ENCODE measurements around the gene TBCD. TPM values are rescaled to one million over a fixed set of nuclear protein-coding genes. Genes with fewer than 3 reads are reported as not detected.

The TBCD gene
- total RNA-seq, 2 experiments from 2014 or later: 87.8 to 145 TPM

DNA sequence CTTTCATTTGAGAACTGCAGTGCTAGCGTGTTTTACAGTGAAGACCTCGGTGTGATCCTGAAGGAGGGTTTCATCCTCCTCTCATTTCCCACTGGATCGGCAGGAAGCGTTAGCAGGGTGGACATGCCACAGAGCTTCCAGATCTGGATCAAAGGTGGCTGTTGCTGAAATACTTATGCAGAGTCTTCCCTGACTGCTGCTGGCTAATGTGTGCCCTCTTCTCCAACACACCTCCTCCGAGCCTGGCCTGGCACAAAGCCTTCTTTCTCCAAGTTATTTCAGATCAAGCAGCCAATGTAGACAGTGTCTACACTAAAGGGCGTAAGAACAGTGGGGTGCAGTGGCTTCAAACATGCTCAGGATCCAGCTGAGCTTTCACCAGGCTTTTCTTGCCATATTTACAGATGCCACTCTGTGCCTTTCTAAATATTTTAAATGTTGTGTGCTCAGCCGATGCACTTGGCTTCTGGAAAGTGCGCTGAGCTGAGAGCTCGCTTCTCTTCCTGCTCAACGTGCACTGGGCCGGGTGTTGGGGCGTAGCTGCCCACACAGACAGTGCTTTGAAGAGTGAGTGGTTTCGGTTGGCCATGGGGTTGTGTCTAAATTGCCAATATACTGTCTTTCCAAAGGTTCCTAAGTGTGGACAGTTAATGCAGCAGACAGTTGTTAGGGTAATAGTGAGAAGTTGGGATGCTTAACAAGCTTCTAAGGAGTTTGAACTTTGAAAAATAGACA is 85.9 kb downstream of the TBCD start:
- TF ChIP-seq, protein P1, sequence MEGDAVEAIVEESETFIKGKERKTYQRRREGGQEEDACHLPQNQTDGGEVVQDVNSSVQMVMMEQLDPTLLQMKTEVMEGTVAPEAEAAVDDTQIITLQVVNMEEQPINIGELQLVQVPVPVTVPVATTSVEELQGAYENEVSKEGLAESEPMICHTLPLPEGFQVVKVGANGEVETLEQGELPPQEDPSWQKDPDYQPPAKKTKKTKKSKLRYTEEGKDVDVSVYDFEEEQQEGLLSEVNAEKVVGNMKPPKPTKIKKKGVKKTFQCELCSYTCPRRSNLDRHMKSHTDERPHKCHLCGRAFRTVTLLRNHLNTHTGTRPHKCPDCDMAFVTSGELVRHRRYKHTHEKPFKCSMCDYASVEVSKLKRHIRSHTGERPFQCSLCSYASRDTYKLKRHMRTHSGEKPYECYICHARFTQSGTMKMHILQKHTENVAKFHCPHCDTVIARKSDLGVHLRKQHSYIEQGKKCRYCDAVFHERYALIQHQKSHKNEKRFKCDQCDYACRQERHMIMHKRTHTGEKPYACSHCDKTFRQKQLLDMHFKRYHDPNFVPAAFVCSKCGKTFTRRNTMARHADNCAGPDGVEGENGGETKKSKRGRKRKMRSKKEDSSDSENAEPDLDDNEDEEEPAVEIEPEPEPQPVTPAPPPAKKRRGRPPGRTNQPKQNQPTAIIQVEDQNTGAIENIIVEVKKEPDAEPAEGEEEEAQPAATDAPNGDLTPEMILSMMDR (conservative IDR thresholded peaks at IDR 0.05; ENCODE audit: low read length): no peak
- no peak for TF ChIP-seq EZH2phosphoT487 (IDR thresholded peaks at IDR 0.05; ENCODE audit: borderline replicate concordance, low read depth, low read length)
- no TSS peak for BruUV-seq (replicated peaks)
- Histone ChIP-seq H3K4me3 (ENCODE audit: low read depth, low read length, poor library complexity, severe bottlenecking) (no peak overlapping the region), H2AFZ (ENCODE audit: low read length) (no peak overlapping the region), H3K36me3 (ENCODE audit: insufficient read depth, low read length) (peaks cover 11% of the 10 kb centered on the region; the same call in 1 of the 2 replicates), H3K9me3 (ENCODE audit: low read length) (no peaks in the 10 kb centered on the region), H3K4me1 (ENCODE audit: insufficient read depth, low read length, poor library complexity, severe bottlenecking) (no peaks in the 10 kb centered on the region), H3K27ac (ENCODE audit: low read depth, low read length, poor library complexity, severe bottlenecking) (no peak overlapping the region), H3K9me2 (ENCODE audit: insufficient read depth, low read length) (no peaks in the 10 kb centered on the region), H3K4me2 (ENCODE audit: low read length) (no peak overlapping the region), H4K20me1 (ENCODE audit: insufficient read depth, low read length) (no peaks in the 10 kb centered on the region), H3K79me2 (ENCODE audit: insufficient read depth, low read depth, low read length) (no peaks in the 10 kb centered on the region)
- intact Hi-C loops (cut with micrococcal nuclease; ENCODE audit: unreplicated experiment): no loop called here
- ChIA-PET CTCF (ENCODE audit: unreplicated experiment) (no interaction called here), POLR2A (interaction anchor here (1.2 kb wide), 1 partner anchor 334 kb away, joined by 5 read pairs; no protein-coding TSS in a partner anchor)
- DNase-seq (ENCODE audit: low spot score): no peak

DNA sequence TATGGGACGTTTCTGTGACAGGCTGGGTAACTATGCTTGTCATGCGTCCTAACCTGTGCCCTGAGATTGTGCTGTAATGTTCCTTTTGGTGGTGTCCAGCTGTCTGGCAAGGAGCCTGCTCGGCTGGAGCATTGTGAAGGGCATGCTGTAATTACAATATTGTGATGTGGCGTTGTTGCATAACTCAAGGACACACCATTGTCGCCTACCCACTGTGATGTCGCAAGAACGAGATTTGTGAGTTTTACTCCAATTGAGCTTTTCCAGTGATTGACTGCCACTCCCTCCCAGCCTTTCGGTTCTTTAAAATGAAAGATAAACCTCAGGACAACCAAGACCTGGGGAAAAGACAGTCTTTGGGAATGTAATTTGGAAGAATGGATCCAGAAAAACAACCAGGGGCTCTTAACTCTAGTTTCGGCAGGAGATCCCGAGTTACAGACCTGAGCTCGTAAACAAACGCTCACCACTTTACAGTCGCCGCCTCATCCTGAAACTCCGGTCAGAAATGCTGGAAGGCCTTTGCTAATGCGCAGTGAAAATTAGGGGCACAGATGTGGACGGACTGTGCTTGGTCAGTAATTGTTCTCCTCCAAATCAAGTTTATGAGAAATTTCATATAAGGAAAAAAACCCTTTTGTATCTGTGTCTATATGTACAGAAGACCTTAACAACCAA is 86.7 kb downstream of the TBCD start:
- Histone ChIP-seq H3K4me1 (ENCODE audit: insufficient read depth, low read length, poor library complexity, severe bottlenecking) (no peaks in the 10 kb centered on the region), H3K36me3 (ENCODE audit: insufficient read depth, low read length) (peaks cover 11% of the 10 kb centered on the region; the same call in 1 of the 2 replicates), H3K27ac (ENCODE audit: low read depth, low read length, poor library complexity, severe bottlenecking) (no peak overlapping the region), H4K20me1 (ENCODE audit: insufficient read depth, low read length) (no peaks in the 10 kb centered on the region), H3K4me3 (ENCODE audit: low read depth, low read length, poor library complexity, severe bottlenecking) (no peak overlapping the region), H3K4me2 (ENCODE audit: low read length) (no peak overlapping the region), H3K79me2 (ENCODE audit: insufficient read depth, low read depth, low read length) (no peaks in the 10 kb centered on the region), H3K9me3 (ENCODE audit: low read length) (no peaks in the 10 kb centered on the region), H3K9me2 (ENCODE audit: insufficient read depth, low read length) (no peaks in the 10 kb centered on the region), H2AFZ (ENCODE audit: low read length) (no peak overlapping the region)
- intact Hi-C loops (cut with micrococcal nuclease; ENCODE audit: unreplicated experiment): no loop called here
- CTCF ChIA-PET (ENCODE audit: unreplicated experiment): no interaction called here
- POLR2A ChIA-PET: interaction anchor here (1.2 kb wide), 1 partner anchor 333 kb away, joined by 5 read pairs; no protein-coding TSS in a partner anchor
- TF ChIP-seq EZH2phosphoT487 (IDR thresholded peaks at IDR 0.05; ENCODE audit: borderline replicate concordance, low read depth, low read length): no peak
- TF ChIP-seq, protein P1 (conservative IDR thresholded peaks at IDR 0.05; ENCODE audit: low read length): no peak
- no TSS peak for BruUV-seq (replicated peaks)
- no peak for DNase-seq (ENCODE audit: low spot score)

Data from OCI-LY7 (cell line).